ENCODE data around the gene SLC12A2.

The SLC12A2 gene

DNA sequence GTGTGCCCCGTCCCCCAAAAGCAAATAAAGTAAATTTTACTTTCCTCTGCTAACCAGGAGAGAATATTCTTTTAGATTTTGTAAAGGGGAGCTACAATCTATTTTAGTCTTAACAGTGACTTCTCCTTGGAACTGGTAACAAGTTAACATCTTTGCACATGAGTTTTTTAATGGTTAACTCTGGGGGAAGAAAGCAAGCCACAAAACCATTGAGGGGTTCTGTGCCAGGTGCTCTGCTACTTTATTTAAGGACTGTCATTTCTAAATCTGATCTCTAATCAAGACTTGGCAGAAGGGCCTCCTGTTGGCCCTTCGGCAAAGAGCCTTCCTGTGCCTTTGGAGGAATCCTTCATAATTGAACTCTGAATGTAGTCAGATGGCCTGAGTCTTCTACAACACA is 153.4 kb downstream of the SLC12A2 start:
- H3K4me3 ChIP-seq (ENCODE audit: low read depth, low read length) = no peak overlapping the region
- no peak for DNase-seq (ENCODE audit: low read depth)
- TF ChIP-seq, protein P1, sequence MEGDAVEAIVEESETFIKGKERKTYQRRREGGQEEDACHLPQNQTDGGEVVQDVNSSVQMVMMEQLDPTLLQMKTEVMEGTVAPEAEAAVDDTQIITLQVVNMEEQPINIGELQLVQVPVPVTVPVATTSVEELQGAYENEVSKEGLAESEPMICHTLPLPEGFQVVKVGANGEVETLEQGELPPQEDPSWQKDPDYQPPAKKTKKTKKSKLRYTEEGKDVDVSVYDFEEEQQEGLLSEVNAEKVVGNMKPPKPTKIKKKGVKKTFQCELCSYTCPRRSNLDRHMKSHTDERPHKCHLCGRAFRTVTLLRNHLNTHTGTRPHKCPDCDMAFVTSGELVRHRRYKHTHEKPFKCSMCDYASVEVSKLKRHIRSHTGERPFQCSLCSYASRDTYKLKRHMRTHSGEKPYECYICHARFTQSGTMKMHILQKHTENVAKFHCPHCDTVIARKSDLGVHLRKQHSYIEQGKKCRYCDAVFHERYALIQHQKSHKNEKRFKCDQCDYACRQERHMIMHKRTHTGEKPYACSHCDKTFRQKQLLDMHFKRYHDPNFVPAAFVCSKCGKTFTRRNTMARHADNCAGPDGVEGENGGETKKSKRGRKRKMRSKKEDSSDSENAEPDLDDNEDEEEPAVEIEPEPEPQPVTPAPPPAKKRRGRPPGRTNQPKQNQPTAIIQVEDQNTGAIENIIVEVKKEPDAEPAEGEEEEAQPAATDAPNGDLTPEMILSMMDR (IDR thresholded peaks at IDR 0.05; ENCODE audit: insufficient read depth, low read depth, low read length, missing control alignments) = no peak

DNA sequence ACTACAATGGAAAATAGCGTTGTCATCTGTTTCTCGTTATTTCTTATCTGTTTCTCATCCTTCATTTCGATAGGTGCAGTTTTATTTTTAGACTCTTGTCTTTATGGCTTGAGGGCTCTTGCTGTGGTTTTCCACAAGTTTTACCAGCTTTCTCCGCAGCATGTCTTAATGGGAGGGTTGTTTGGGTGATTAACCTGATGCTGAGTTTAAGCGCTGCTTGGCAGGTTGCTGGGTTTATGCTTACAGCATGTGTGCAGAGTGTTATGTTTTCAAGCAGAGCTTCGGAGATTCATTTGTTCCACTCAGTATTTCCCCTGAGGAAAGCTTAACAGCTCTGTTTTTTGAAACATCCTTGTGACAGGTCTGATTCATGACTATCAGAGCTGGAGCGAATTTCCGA is 154.0 kb downstream of the SLC12A2 start:
- DNase-seq (ENCODE audit: low read depth) = no peak
- TF ChIP-seq, protein P1 (IDR thresholded peaks at IDR 0.05; ENCODE audit: insufficient read depth, low read depth, low read length, missing control alignments) = no peak
- H3K4me3 ChIP-seq (ENCODE audit: low read depth, low read length) = no peak overlapping the region
